ENCODE results near the gene VSTM2L. TPM values are rescaled to one million over a fixed set of nuclear protein-coding genes. Genes with fewer than 3 reads are reported as not detected.

VSTM2L gene
- total RNA-seq, 1 donor from 2014 or later, result 14.1 TPM

GRCh38 chr20:37941332-37941731 is 38.4 kb downstream of the VSTM2L start:
- ATAC-seq, result no peak
- Histone ChIP-seq H3K36me3 (no peaks in the 10 kb centered on the region), H3K9me3 (no peaks in the 10 kb centered on the region), H3K4me3 (no peak overlapping the region), H3K27me3 (ENCODE audit: low read depth) (no peaks in the 10 kb centered on the region), H3K4me1 (no peaks in the 10 kb centered on the region), H3K27ac (no peak overlapping the region)
- intact Hi-C loops (cut with DNase I), result no loop called here
- TF ChIP-seq, protein P1, sequence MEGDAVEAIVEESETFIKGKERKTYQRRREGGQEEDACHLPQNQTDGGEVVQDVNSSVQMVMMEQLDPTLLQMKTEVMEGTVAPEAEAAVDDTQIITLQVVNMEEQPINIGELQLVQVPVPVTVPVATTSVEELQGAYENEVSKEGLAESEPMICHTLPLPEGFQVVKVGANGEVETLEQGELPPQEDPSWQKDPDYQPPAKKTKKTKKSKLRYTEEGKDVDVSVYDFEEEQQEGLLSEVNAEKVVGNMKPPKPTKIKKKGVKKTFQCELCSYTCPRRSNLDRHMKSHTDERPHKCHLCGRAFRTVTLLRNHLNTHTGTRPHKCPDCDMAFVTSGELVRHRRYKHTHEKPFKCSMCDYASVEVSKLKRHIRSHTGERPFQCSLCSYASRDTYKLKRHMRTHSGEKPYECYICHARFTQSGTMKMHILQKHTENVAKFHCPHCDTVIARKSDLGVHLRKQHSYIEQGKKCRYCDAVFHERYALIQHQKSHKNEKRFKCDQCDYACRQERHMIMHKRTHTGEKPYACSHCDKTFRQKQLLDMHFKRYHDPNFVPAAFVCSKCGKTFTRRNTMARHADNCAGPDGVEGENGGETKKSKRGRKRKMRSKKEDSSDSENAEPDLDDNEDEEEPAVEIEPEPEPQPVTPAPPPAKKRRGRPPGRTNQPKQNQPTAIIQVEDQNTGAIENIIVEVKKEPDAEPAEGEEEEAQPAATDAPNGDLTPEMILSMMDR (IDR thresholded peaks at IDR 0.05), result no peak
- DNase-seq, result no peak

GRCh38 chr20:37941992-37942391 is 39.1 kb downstream of the VSTM2L start:
- H3K9me3 ChIP-seq, result no peaks in the 10 kb centered on the region
- no peaks in the 10 kb centered on the region for H3K27me3 ChIP-seq (ENCODE audit: low read depth)
- DNase-seq, result no peak
- no peaks in the 10 kb centered on the region for H3K36me3 ChIP-seq
- intact Hi-C loops (cut with DNase I), result no loop called here
- H3K4me3 ChIP-seq, result no peak overlapping the region
- TF ChIP-seq, protein P1 (IDR thresholded peaks at IDR 0.05), result no peak
- no peaks in the 10 kb centered on the region for H3K4me1 ChIP-seq
- H3K27ac ChIP-seq, result no peak overlapping the region
- ATAC-seq, result no peak

DNA sequence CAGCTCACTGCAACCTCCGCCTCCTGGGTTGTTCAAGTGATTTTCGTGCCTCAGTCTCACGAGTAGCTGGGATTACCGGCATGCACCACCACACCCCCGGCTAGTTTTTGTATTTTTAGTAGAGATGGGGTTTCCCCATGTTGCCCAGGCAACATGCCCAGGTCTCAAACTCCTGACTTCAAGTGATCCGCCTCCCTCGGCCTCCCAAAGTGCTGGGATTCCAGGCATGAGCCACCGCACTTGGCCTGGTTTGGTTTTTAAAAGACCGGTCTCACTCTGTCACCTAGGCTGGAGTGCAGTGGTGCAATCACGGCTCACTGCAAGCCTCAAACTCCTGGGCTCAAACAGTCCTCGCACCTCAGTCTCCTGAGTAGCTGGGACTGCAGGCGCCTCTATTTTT is 40.1 kb downstream of the VSTM2L start:
- no peaks in the 10 kb centered on the region for H3K4me1 ChIP-seq
- no peak overlapping the region for H3K4me3 ChIP-seq
- H3K27me3 ChIP-seq (ENCODE audit: low read depth), result no peaks in the 10 kb centered on the region
- intact Hi-C loops (cut with DNase I), result no loop called here
- H3K36me3 ChIP-seq, result no peaks in the 10 kb centered on the region
- ATAC-seq, result peak; percentile 61 to 66
- TF ChIP-seq, protein P1 (IDR thresholded peaks at IDR 0.05), result no peak
- no peak for DNase-seq
- H3K9me3 ChIP-seq, result no peaks in the 10 kb centered on the region
- H3K27ac ChIP-seq, result no peak overlapping the region

DNA sequence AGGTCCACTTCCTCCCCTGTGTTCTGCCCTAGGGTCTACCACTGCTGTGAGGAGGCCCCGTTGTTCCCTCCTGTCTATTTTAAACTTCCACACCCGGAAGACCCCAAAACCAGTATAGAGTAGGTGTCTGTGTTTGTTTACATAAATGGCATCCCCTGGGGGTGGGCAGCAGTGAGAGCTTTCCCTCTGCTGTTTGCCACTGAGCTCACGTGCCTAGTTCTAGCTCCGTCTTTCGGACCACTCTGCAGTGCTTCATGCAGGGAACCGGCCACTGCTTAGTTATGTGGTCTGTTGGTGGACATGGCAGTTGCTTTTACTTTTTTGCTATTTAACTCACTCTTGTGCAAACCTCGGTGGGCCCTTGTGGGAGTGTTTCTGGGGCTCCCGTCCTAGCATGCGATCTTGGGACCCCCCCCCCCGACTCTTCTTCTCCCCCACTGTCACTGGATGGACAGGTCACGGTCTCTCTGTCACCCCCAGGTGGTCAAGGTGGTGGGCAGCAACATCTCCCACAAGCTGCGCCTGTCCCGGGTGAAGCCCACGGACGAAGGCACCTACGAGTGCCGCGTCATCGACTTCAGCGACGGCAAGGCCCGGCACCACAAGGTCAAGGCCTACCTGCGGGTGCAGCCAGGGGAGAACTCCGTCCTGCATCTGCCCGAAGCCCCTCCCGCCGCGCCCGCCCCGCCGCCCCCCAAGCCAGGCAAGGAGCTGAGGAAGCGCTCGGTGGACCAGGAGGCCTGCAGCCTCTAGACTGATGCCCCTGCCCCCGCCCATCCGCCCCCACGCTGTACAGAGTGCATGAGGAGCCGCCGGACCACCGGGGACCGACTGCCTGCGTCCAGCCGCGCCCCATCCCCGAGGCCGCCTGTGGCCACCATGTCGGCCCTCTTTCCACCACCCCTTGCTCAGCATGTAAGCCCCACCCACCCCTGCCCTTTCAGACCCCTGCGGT is 40.9 kb downstream of the VSTM2L start:
- no peak overlapping the region for H3K4me3 ChIP-seq
- ATAC-seq, result no peak
- no peaks in the 10 kb centered on the region for H3K36me3 ChIP-seq
- H3K9me3 ChIP-seq, result no peaks in the 10 kb centered on the region
- intact Hi-C loops (cut with DNase I), result no loop called here
- no peak for DNase-seq
- H3K4me1 ChIP-seq, result no peaks in the 10 kb centered on the region
- H3K27ac ChIP-seq, result no peak overlapping the region
- TF ChIP-seq, protein P1 (IDR thresholded peaks at IDR 0.05), result no peak
- H3K27me3 ChIP-seq (ENCODE audit: low read depth), result no peaks in the 10 kb centered on the region

DNA sequence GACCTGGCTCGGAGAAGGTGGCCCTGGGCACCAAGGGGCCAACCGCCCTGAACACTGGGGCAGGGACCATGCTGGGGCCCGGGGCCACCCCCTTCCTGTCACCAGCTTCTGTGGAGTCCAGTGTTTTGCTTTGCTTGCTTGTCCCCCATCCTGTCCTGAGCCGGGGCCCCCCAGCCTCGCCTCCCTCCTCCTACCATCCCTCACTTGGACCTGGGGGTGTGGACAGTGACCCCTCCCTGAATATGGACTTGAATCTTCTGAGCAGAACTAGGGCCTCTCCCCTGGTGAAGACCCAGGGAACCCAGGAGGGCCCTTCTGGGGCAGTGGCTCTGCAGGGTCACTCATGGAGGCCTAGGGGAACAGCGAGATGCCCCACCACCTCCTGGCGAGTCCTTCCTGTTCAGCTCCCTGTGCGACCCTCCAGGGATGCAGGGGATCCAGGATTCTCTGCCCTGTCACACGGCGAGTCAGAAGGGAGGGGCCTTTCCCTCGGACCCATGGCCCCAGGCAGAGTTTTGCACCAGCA is 41.6 kb downstream of the VSTM2L start:
- ATAC-seq (no peak), DNase-seq (no peak)
- no peaks in the 10 kb centered on the region for H3K27me3 ChIP-seq (ENCODE audit: low read depth)
- H3K27ac ChIP-seq, result no peak overlapping the region
- no peaks in the 10 kb centered on the region for H3K9me3 ChIP-seq
- H3K4me1 ChIP-seq, result no peaks in the 10 kb centered on the region
- TF ChIP-seq, protein P1 (IDR thresholded peaks at IDR 0.05), result no peak
- H3K36me3 ChIP-seq, result no peaks in the 10 kb centered on the region
- intact Hi-C loops (cut with DNase I), result no loop called here
- H3K4me3 ChIP-seq, result no peak overlapping the region

Measured in lower lobe of right lung (tissue), 2 donors.